K562 (cell line): ENCODE data around the gene GPRASP1. TPM values are rescaled to one million over a fixed set of nuclear protein-coding genes. Genes with fewer than 3 reads are reported as not detected.

Source experiments
- ATAC-seq: fragments of 200-7000 bp; cut with Tn5 transposase; 3 replicates; pipeline ENCODE4 v1.9.1; 2020; ENCODE audit warnings: moderate library complexity
- BruUV-seq: library from RNA; stranded (reverse); fragments of 400-500 nt; replicated peaks from 2 replicates; lab custom pipeline; 2021; lab: Mats Ljungman, UMichigan
- CTCF ChIA-PET: fragments of 300-600 bp; formaldehyde crosslinking; extraction: SDS; loops from one replicate; lab custom pipeline; 2021; ENCODE audit warnings: low intra/inter-chr PET ratio; lab: Yijun Ruan, JAX
- POLR2A ChIA-PET: fragments of 300-600, 350-650 bp; sonication (Branson Sonifier 250); formaldehyde crosslinking; extraction: SDS; loops from one replicate; lab custom pipeline; 2021; ENCODE audit warnings: antibody characterized with exemption, inconsistent platforms; lab: Yijun Ruan, JAX
- DNase-seq, 4 experiments: peaks; one replicate each; pipeline versions ENCODE4 v3.0.0 to v3.0.0-alpha.2; 2011 to 2018; ENCODE audit warnings: low spot score in 3 of 4, mixed read lengths in 3 of 4; ENCODE audit errors: extremely low read depth in 1 of 4
- FAIRE-seq: peaks from 2 replicates; lab custom pipeline; 2011; peaks lifted over from hg19 to GRCh38; lab: Jason Lieb, UNC
- H2AFZ ChIP-seq: 2 replicates; pipeline ENCODE4 v1.6.0; 2011; ENCODE audit warnings: low read depth, low read length, control low read depth, inconsistent platforms
- H3K27ac ChIP-seq: fragments of 200-600 bp; 3 replicates; pipeline ENCODE4 v1.8.0; 2011; ENCODE audit warnings: low read depth, mild to moderate bottlenecking, control low read depth, inconsistent platforms, low read length, moderate library complexity, mixed read lengths; ENCODE audit errors: extremely low read depth
- H3K27me3 ChIP-seq, 2 experiments: fragments of 300-600 bp in 1 of 2; 2 replicates in 1 of 2; 3 replicates in 1 of 2; pipeline versions ENCODE4 v1.6.0 to v1.8.0; 2011; ENCODE audit warnings: inconsistent platforms in 2 of 2, low read length in 2 of 2, mild to moderate bottlenecking in 1 of 2, mixed read lengths in 1 of 2, moderate library complexity in 1 of 2; ENCODE audit not compliant: control insufficient read depth in 2 of 2, insufficient read depth in 2 of 2
- H3K36me3 ChIP-seq: fragments of 300-600 bp; 3 replicates; pipeline ENCODE4 v1.8.0; 2011; ENCODE audit warnings: mild to moderate bottlenecking, low read length, inconsistent platforms; ENCODE audit not compliant: control insufficient read depth, insufficient read depth
- H3K4me1 ChIP-seq, 2 experiments: fragments of 200-600 bp in 1 of 2; replicated peaks in 1 of 2; 2 replicates in 1 of 2; 3 replicates in 1 of 2; pipeline versions ENCODE4 v1.5.1 to v1.8.0; 2011; ENCODE audit warnings: inconsistent platforms in 2 of 2, low read length in 2 of 2, mild to moderate bottlenecking in 1 of 2, mixed read lengths in 1 of 2, moderate library complexity in 1 of 2; ENCODE audit not compliant: control insufficient read depth in 2 of 2, insufficient read depth in 2 of 2
- H3K4me2 ChIP-seq: 2 replicates; pipeline ENCODE4 v1.6.1; 2011; ENCODE audit warnings: low read length, control low read depth, inconsistent platforms, mixed read lengths; ENCODE audit not compliant: insufficient read depth
- H3K4me3 ChIP-seq: fragments of 200-600 bp; sonication (generic), shearing (Covaris generic); 2 replicates; pipeline ENCODE4 v1.5.1; 2016; ENCODE audit warnings: control low read depth, inconsistent platforms
- H3K79me2 ChIP-seq: fragments of 200-600 bp; 3 replicates; pipeline ENCODE4 v1.8.0; 2011; ENCODE audit warnings: low read length, inconsistent platforms; ENCODE audit not compliant: control insufficient read depth, insufficient read depth
- H3K9ac ChIP-seq, 2 experiments: 2 replicates each; pipeline versions ENCODE4 v1.6.0 to v1.6.1; 2011; ENCODE audit warnings: low read depth in 2 of 2, low read length in 2 of 2, control low read depth in 1 of 2, inconsistent platforms in 1 of 2, mild to moderate bottlenecking in 1 of 2, mixed read lengths in 1 of 2; ENCODE audit not compliant: insufficient read depth in 1 of 2
- H3K9me1 ChIP-seq: one replicate; pipeline ENCODE4 v1.6.0; 2011; ENCODE audit warnings: inconsistent platforms, mild to moderate bottlenecking, low read length, moderate library complexity; ENCODE audit not compliant: control insufficient read depth, insufficient read depth
- H3K9me3 ChIP-seq: replicated peaks from 2 replicates; pipeline ENCODE4 v1.5.1; 2011; ENCODE audit warnings: low read depth, low read length, inconsistent platforms; ENCODE audit not compliant: control insufficient read depth, insufficient read depth
- H4K20me1 ChIP-seq: replicated peaks from 2 replicates; pipeline ENCODE4 v1.6.1; 2011; ENCODE audit warnings: low read length, inconsistent platforms, mixed read lengths; ENCODE audit not compliant: control insufficient read depth, insufficient read depth
- FOXA1 ChIP-seq: fragments of 450-650 bp; IDR thresholded peaks from 2 replicates; pipeline ENCODE4 v1.6.1; 2016; ENCODE audit warnings: mild to moderate bottlenecking, borderline replicate concordance
- FOXP1 ChIP-seq: sonication (generic); formaldehyde crosslinking; IDR thresholded peaks from 2 replicates; pipeline ENCODE4 v1.8.0; 2022; ENCODE audit warnings: mild to moderate bottlenecking, missing genetic modification reagents
- HSF4 ChIP-seq: fragments of 250-450 bp; sonication (Bioruptor Pico); IDR thresholded peaks from 2 replicates; pipeline ENCODE4 v2.1.2; 2022; ENCODE audit warnings: mild to moderate bottlenecking, moderate library complexity, borderline replicate concordance
- KAT8 ChIP-seq: fragments of 450-650 bp; IDR thresholded peaks from 2 replicates; pipeline ENCODE4 v1.6.1; 2016; ENCODE audit warnings: low read depth, mild to moderate bottlenecking
- PCBP1 ChIP-seq: fragments of 200-400 bp; formaldehyde crosslinking; IDR thresholded peaks from 2 replicates; pipeline ENCODE4 v1.6.1; 2018; ENCODE audit warnings: mild to moderate bottlenecking, low read depth, low read length; ENCODE audit not compliant: poor library complexity, severe bottlenecking
- SAP30 ChIP-seq: fragments of 200-600 bp; sonication (generic); IDR thresholded peaks from 2 replicates; pipeline ENCODE4 v1.6.1; 2012; ENCODE audit warnings: borderline replicate concordance, low read depth, mild to moderate bottlenecking, moderate library complexity, low read length, control low read depth, inconsistent platforms; ENCODE audit not compliant: insufficient read depth, poor library complexity, severe bottlenecking
- SRSF1 ChIP-seq: fragments of 200-400 bp; formaldehyde crosslinking; IDR thresholded peaks from 2 replicates; pipeline ENCODE4 v1.6.1; 2017; ENCODE audit warnings: mild to moderate bottlenecking, low read depth, low read length, moderate library complexity
- SUPT5H ChIP-seq: fragments of 450-650 bp; IDR thresholded peaks from 2 replicates; pipeline ENCODE4 v1.6.1; 2016
- TARDBP ChIP-seq: fragments of 450-650 bp; IDR thresholded peaks from 2 replicates; pipeline ENCODE4 v1.6.1; 2016
- ZBTB43 ChIP-seq: sonication (generic); formaldehyde crosslinking; IDR thresholded peaks from 2 replicates; pipeline ENCODE4 v1.8.0; 2023; ENCODE audit warnings: mild to moderate bottlenecking, missing genetic modification reagents
- ZC3H4 ChIP-seq: sonication (generic); formaldehyde crosslinking; IDR thresholded peaks from 2 replicates; pipeline ENCODE4 v1.9.0; 2021; ENCODE audit warnings: missing genetic modification reagents, borderline replicate concordance
- ZFPM2 ChIP-seq: fragments of 250-450 bp; sonication (Bioruptor Pico); IDR thresholded peaks from 2 replicates; pipeline ENCODE4 v1.5.1; 2022; ENCODE audit warnings: mild to moderate bottlenecking
- ZNF277 ChIP-seq: fragments of 250-450 bp; sonication (Bioruptor Pico); IDR thresholded peaks from 2 replicates; pipeline ENCODE4 v1.8.0; 2022; ENCODE audit warnings: inconsistent platforms, mild to moderate bottlenecking, moderate library complexity, borderline replicate concordance
- WGBS: fragments of 100-300 bp; shearing (Covaris generic); methylation state at CpG from one replicate; pipeline ENCODE4 v1.1.6; 2016; ENCODE audit warnings: low coverage, mixed read lengths; ENCODE audit not compliant: insufficient coverage; ENCODE audit errors: missing lambda C conversion rate; 5-methylcytosine and 5-hydroxymethylcytosine counted together
- in situ Hi-C: fragments of 300-500 bp; cut with MboI; formaldehyde crosslinking; loops from 4 replicates; pipeline ENCODE4 v1.15.0; 2018; ENCODE audit warnings: inconsistent platforms, mixed read lengths
- intact Hi-C: fragments of 100-400 bp; cut with micrococcal nuclease; formaldehyde crosslinking; loops from 2 replicates; pipeline ENCODE4 v1.14.2; 2022
- polyA plus RNA-seq, 8 experiments: library from polyadenylated mRNA; depleted of rRNA in 4 of 8; stranded (reverse) in 5 of 8; unstranded in 3 of 8; fragments of >200 nt; fragmentation: Nextera tagmentation in 2 of 8; fragmentation: Illumina TruSeq in 1 of 8; extraction: Ambion mirVana in 2 of 8; extraction: Trizol in 1 of 8; gene quantifications; 2 replicates each; pipeline versions ENCODE4 v1.2.1 to v1.2.3, GENCODE V29; 2011 to 2014; ENCODE audit warnings: inconsistent platforms in 1 of 8, missing spikeins in 1 of 8
- total RNA-seq, 7 experiments: library from RNA; depleted of rRNA in 6 of 7; stranded (reverse); fragments of >200 nt in 6 of 7; fragmentation: Illumina TruSeq in 2 of 7; extraction: Trizol in 2 of 7; gene quantifications; 2 replicates each; pipeline versions ENCODE4 v1.2.1 to v1.2.3, GENCODE V29; 2011 to 2021; ENCODE audit warnings: low replicate concordance in 1 of 7

The GPRASP1 gene
- total and polyA plus RNA-seq, 9 of the 15 experiments (the other 6 are each of a cell fraction or from before 2014, with no cell fraction given), result 0.01 to 0.94 (median 0.23) TPM

- DNase-seq, result no peak
- FAIRE-seq, result no peak
- H3K27ac ChIP-seq, result no peak overlapping the region
- no peaks in the 10 kb centered on the region for H3K9me3 ChIP-seq
- no peaks in the 10 kb centered on the region for H3K4me1 ChIP-seq
- no peak overlapping the region for H2AFZ ChIP-seq
- no peaks in the 10 kb centered on the region for H3K9me1 ChIP-seq
- 14% methylated on average over 3 of the region's 4 CpGs for WGBS
- no peak overlapping the region for H3K4me3 ChIP-seq
- in situ Hi-C loops (no loop called here), intact Hi-C loops (no loop called here)
- BruUV-seq, result no TSS peak
- H3K36me3 ChIP-seq, result no peaks in the 10 kb centered on the region
- CTCF ChIA-PET, result no interaction called here
- no peak for ATAC-seq
- TF ChIP-seq SRSF1 (no peak), ZNF277 (CRISPR knock-in tag) (no peak), ZFPM2 (CRISPR knock-in tag) (no peak), FOXP1 (CRISPR knock-in tag) (no peak)
- H3K27me3 ChIP-seq, result no peaks in the 10 kb centered on the region
- POLR2A ChIA-PET, result no interaction called here
- no peaks in the 10 kb centered on the region for H3K79me2 ChIP-seq
- H3K9ac ChIP-seq, result no peak overlapping the region
- no peak overlapping the region for H3K4me2 ChIP-seq
- no peaks in the 10 kb centered on the region for H4K20me1 ChIP-seq
These were observed 40.4 kb upstream of the GPRASP1 start for GRCh38 chrX:102610905-102611304.

- BruUV-seq, result no TSS peak
- H4K20me1 ChIP-seq, result no peaks in the 10 kb centered on the region
- CTCF ChIA-PET, result no interaction called here
- no peaks in the 10 kb centered on the region for H3K9me3 ChIP-seq
- no peak for DNase-seq
- H3K4me1 ChIP-seq, result no peaks in the 10 kb centered on the region
- no peak overlapping the region for H2AFZ ChIP-seq
- intact Hi-C loops (no loop called here), in situ Hi-C loops (no loop called here)
- no peak for ATAC-seq
- FAIRE-seq, result no peak
- H3K79me2 ChIP-seq, result no peaks in the 10 kb centered on the region
- no peak overlapping the region for H3K9ac ChIP-seq
- POLR2A ChIA-PET, result no interaction called here
- H3K9me1 ChIP-seq, result no peaks in the 10 kb centered on the region
- no peak overlapping the region for H3K4me2 ChIP-seq
- WGBS, result 51% methylated on average over 5 of the region's 6 CpGs
- no peaks in the 10 kb centered on the region for H3K36me3 ChIP-seq
- no peaks in the 10 kb centered on the region for H3K27me3 ChIP-seq
- H3K4me3 ChIP-seq, result no peak overlapping the region
- no peak overlapping the region for H3K27ac ChIP-seq
- no peak for TF ChIP-seq ZC3H4 (CRISPR knock-in tag)
- TF ChIP-seq HSF4 (CRISPR knock-in tag), result no peak
- TF ChIP-seq TARDBP, result no peak
- TF ChIP-seq PCBP1, result no peak
- TF ChIP-seq ZBTB43 (CRISPR knock-in tag), result no peak
- no peak for TF ChIP-seq KAT8
- TF ChIP-seq SAP30, result no peak
- no peak for TF ChIP-seq FOXA1
- TF ChIP-seq SUPT5H, result no peak
These were observed 27.2 kb upstream of the GPRASP1 start for GRCh38 chrX:102624105-102624504.
